HepG2 (cell line): ENCODE results near the gene CACHD1. TPM values are rescaled to one million over a fixed set of nuclear protein-coding genes. Genes with fewer than 3 reads are reported as not detected.

ENCODE experiments used
- ATAC-seq: fragments of 200-7000 bp; cut with Tn5 transposase; 3 replicates; pipeline ENCODE4 v1.9.1; 2020; ENCODE audit warnings: mild to moderate bottlenecking, moderate library complexity
- BruUV-seq: library from RNA; stranded (reverse); fragments of 400-500 nt; replicated peaks from 2 replicates; lab custom pipeline; 2021; lab: Mats Ljungman, UMichigan
- CTCF ChIA-PET: fragments of 300-600 bp; formaldehyde crosslinking; extraction: SDS; loops from one replicate; lab custom pipeline; 2021; ENCODE audit warnings: low total read pairs, inconsistent platforms, low intra/inter-chr PET ratio; lab: Yijun Ruan, JAX
- POLR2A ChIA-PET: fragments of 350-600 bp; sonication (Branson Sonifier 250); formaldehyde crosslinking; loops from one replicate; lab custom pipeline; 2020; ENCODE audit warnings: antibody characterized with exemption, inconsistent platforms; lab: Yijun Ruan, JAX
- DNase-seq: peaks from one replicate; pipeline ENCODE4 v3.0.0-alpha.2; 2015; ENCODE audit warnings: low spot score
- FAIRE-seq: peaks from 3 replicates; lab custom pipeline; 2011; peaks lifted over from hg19 to GRCh38; lab: Jason Lieb, UNC
- H2AFZ ChIP-seq: one replicate; pipeline ENCODE4 v1.6.1; 2011; ENCODE audit warnings: low read length, inconsistent platforms
- H3K27ac ChIP-seq: fragments of 300-600 bp; 3 replicates; pipeline ENCODE4 v1.8.0; 2011; ENCODE audit warnings: mixed run types, mild to moderate bottlenecking, mixed read lengths, low read length, inconsistent platforms; ENCODE audit not compliant: insufficient read depth; ENCODE audit errors: extremely low read length
- H3K27me3 ChIP-seq, 2 experiments: fragments of 200-600 bp in 1 of 2; 2 replicates in 1 of 2; 3 replicates in 1 of 2; pipeline versions ENCODE4 v1.6.0 to v1.8.0; 2011; ENCODE audit warnings: low read length in 2 of 2, mild to moderate bottlenecking in 2 of 2, moderate library complexity in 2 of 2, inconsistent platforms in 1 of 2; ENCODE audit not compliant: insufficient read depth in 2 of 2, control insufficient read depth in 1 of 2
- H3K36me3 ChIP-seq, 2 experiments: fragments of 200-600 bp in 1 of 2; replicated peaks in 1 of 2; 2 replicates in 1 of 2; 3 replicates in 1 of 2; pipeline versions ENCODE4 v1.5.1 to v1.8.0; 2011; ENCODE audit warnings: low read length in 2 of 2, inconsistent platforms in 1 of 2; ENCODE audit not compliant: insufficient read depth in 2 of 2, control insufficient read depth in 1 of 2
- H3K4me1 ChIP-seq: 2 replicates; pipeline ENCODE4 v1.5.1; 2012; ENCODE audit warnings: low read length, inconsistent platforms; ENCODE audit not compliant: insufficient read depth
- H3K4me2 ChIP-seq: 2 replicates; pipeline ENCODE4 v1.6.0; 2011; ENCODE audit warnings: low read depth, low read length, inconsistent platforms
- H3K4me3 ChIP-seq, 3 experiments: fragments of 200-600 bp in 1 of 3; sonication (generic), shearing (Covaris generic) in 1 of 3; replicated peaks in 1 of 3; 2 replicates each; pipeline ENCODE4 v1.5.1; 2011 to 2016; ENCODE audit warnings: low read length in 3 of 3, inconsistent platforms in 2 of 3, low read depth in 2 of 3, mild to moderate bottlenecking in 2 of 3, control low read depth in 1 of 3, mixed read lengths in 1 of 3; ENCODE audit not compliant: insufficient read depth in 1 of 3
- H3K79me2 ChIP-seq: one replicate; pipeline ENCODE4 v1.6.1; 2011; ENCODE audit warnings: low read length, inconsistent platforms; ENCODE audit not compliant: insufficient read depth
- H3K9ac ChIP-seq: 2 replicates; pipeline ENCODE4 v1.6.0; 2011; ENCODE audit warnings: mild to moderate bottlenecking, low read depth, low read length, inconsistent platforms; ENCODE audit not compliant: insufficient read depth
- H3K9me3 ChIP-seq: 2 replicates; pipeline ENCODE4 v1.5.1; 2012; ENCODE audit warnings: mild to moderate bottlenecking, low read length
- H4K20me1 ChIP-seq: 2 replicates; pipeline ENCODE4 v1.6.0; 2011; ENCODE audit warnings: inconsistent platforms, mild to moderate bottlenecking, low read length, moderate library complexity; ENCODE audit not compliant: insufficient read depth
- ESRRA ChIP-seq: sonication (generic); formaldehyde crosslinking; IDR thresholded peaks from 2 replicates; pipeline ENCODE4 v1.5.1; 2020; ENCODE audit warnings: mild to moderate bottlenecking, low read depth, missing genetic modification reagents
- ETV6 ChIP-seq: sonication (generic); formaldehyde crosslinking; conservative IDR thresholded peaks from 2 replicates; pipeline ENCODE4 v1.4.0; 2020; ENCODE audit warnings: missing genetic modification reagents
- FOXA3 ChIP-seq: IDR thresholded peaks from 2 replicates; pipeline ENCODE4 v1.6.1; 2016; ENCODE audit warnings: missing genetic modification reagents, missing compliant biosample characterization
- KLF15 ChIP-seq: sonication (generic); formaldehyde crosslinking; IDR thresholded peaks from 2 replicates; pipeline ENCODE4 v1.8.1; 2023; ENCODE audit warnings: borderline replicate concordance, mild to moderate bottlenecking, inconsistent platforms, missing genetic modification reagents, mixed read lengths
- MAF1 ChIP-seq: sonication (generic); formaldehyde crosslinking; IDR thresholded peaks from 2 replicates; pipeline ENCODE4 v1.5.0; 2020; ENCODE audit warnings: missing genetic modification reagents, borderline replicate concordance
- NR2F2 ChIP-seq: IDR thresholded peaks from 2 replicates; pipeline ENCODE4 v1.6.1; 2012; ENCODE audit warnings: low read depth, inconsistent platforms, borderline replicate concordance
- RARA ChIP-seq: IDR thresholded peaks from 2 replicates; pipeline ENCODE4 v1.6.1; 2016; ENCODE audit warnings: missing genetic modification reagents, missing compliant biosample characterization
- RBM22 ChIP-seq: fragments of 200-400 bp; formaldehyde crosslinking; optimal IDR thresholded peaks from 2 replicates; pipeline ENCODE3; 2017; ENCODE audit warnings: mild to moderate bottlenecking, low read length, moderate library complexity
- RFX3 ChIP-seq: IDR thresholded peaks from 2 replicates; pipeline ENCODE4 v1.6.1; 2016; ENCODE audit warnings: missing biosample characterization, missing genetic modification reagents
- SMARCE1 ChIP-seq: fragments of 450-650 bp; IDR thresholded peaks from 2 replicates; pipeline ENCODE4 v1.6.1; 2017; ENCODE audit warnings: borderline replicate concordance
- SRSF1 ChIP-seq: fragments of 200-400 bp; formaldehyde crosslinking; optimal IDR thresholded peaks from 2 replicates; pipeline ENCODE3; 2017; ENCODE audit warnings: mild to moderate bottlenecking, low read depth, low read length, moderate library complexity
- TAF15 ChIP-seq: fragments of 200-400 bp; formaldehyde crosslinking; IDR thresholded peaks from one replicate; pipeline ENCODE4 v1.6.1; 2018; ENCODE audit warnings: mild to moderate bottlenecking, low read depth, low read length; ENCODE audit not compliant: poor library complexity, severe bottlenecking
- TBP ChIP-seq: sonication (generic); formaldehyde crosslinking; IDR thresholded peaks from 2 replicates; pipeline ENCODE4 v1.5.0; 2020; ENCODE audit warnings: missing genetic modification reagents
- TOPORS ChIP-seq: sonication (generic); formaldehyde crosslinking; IDR thresholded peaks from 2 replicates; pipeline ENCODE4 v1.8.0; 2023; ENCODE audit warnings: mild to moderate bottlenecking, missing genetic modification reagents
- ZNF17 ChIP-seq: sonication (generic); formaldehyde crosslinking; IDR thresholded peaks from 2 replicates; pipeline ENCODE4 v1.5.0; 2020; ENCODE audit warnings: mild to moderate bottlenecking, missing genetic modification reagents
- ZNF773 ChIP-seq: sonication (generic); formaldehyde crosslinking; IDR thresholded peaks from 2 replicates; pipeline ENCODE4 v1.4.0; 2020; ENCODE audit warnings: missing genetic modification reagents, borderline replicate concordance
- WGBS: methylation state at CpG from one replicate; pipeline ENCODE4 v1.1.6; 2017; ENCODE audit warnings: low lambda C conversion rate; 5-methylcytosine and 5-hydroxymethylcytosine counted together
- in situ Hi-C: cut with HindIII; loops from 2 replicates; pipeline ENCODE4 v1.10.0; 2017; ENCODE audit warnings: low pct_unique_long_range_greater_than_20kb; ENCODE audit not compliant: extremely low pct_ligation_motif_present
- intact Hi-C: fragments of 100-400 bp; cut with micrococcal nuclease; formaldehyde crosslinking; loops from one replicate; pipeline ENCODE4 v1.10.0; 2022; ENCODE audit not compliant: unreplicated experiment
- polyA plus RNA-seq, 8 experiments: library from polyadenylated mRNA; depleted of rRNA in 3 of 8; stranded (reverse) in 7 of 8; unstranded in 1 of 8; fragments of >200 nt; fragmentation: Illumina TruSeq in 4 of 8; extraction: Trizol in 4 of 8; gene quantifications; 2 replicates each; pipeline versions ENCODE4 v1.2.1 to v1.2.3, GENCODE V29; 2011 to 2016; ENCODE audit warnings: low read depth in 4 of 8, missing spikeins in 1 of 8, mixed read lengths in 1 of 8; ENCODE audit not compliant: insufficient read depth in 1 of 8
- total RNA-seq, 5 experiments: library from RNA; depleted of rRNA; stranded (reverse); fragments of >200 nt; fragmentation: Illumina TruSeq; extraction: Trizol; gene quantifications; 2 replicates each; pipeline ENCODE4 v1.2.3, GENCODE V29; 2016; ENCODE audit warnings: low read depth in 1 of 5
- TF ChIP-seq, protein P1 (sequence below): sonication (generic); formaldehyde crosslinking; IDR thresholded peaks from 2 replicates; pipeline ENCODE4 v1.4.0; 2020; ENCODE audit warnings: missing genetic modification reagents, mild to moderate bottlenecking, borderline replicate concordance
- TF ChIP-seq, protein P2 (sequence below): sonication (generic); IDR thresholded peaks from 2 replicates; pipeline ENCODE4 v1.6.1; 2016; ENCODE audit warnings: low read depth, borderline replicate concordance

The CACHD1 gene
- total and polyA plus RNA-seq, 2 of the 13 experiments (the other 11 are each of a cell fraction or from before 2014, with no cell fraction given): 0.11 TPM; not detected in 1

DNA sequence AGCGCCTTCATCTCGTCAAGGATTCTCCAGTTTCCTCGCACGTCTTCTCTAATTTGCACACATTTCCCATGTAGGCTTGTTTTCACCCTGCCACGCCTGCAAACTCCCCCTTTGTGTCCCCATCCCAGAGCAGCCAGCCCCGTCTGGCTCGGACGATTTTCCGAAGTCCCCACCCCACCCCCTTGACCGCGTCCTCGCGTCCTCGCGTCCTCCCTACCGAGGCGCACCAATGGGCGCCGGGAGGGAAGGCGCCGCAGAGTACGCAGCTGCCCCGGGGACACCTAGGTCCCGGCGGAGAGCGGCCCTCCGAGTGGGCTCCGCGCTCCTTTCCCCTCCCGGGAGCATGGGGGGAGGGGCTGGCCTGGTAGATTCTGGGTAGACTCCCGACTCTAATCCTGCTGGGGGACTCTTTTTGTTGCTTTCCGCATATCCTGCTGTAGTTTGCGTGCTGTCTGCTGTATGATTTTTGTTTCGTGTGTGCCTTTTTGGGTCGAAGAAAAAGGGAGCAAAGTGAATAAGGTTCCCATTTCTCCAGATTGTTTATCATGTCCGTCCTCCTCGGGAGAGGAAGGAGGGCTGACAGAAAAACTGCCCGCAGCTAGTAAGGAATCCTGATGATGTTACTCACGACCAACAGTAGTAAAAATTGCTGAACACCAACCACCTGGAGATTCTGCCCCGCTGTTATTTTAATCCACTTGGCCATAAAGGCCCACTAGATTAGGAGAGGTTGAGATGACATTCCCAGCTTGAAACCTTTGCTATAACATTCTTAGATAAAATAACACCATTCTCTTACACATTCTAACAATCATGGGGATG, 1.5 kb downstream of the CACHD1 start:
- peaks cover 5 to 48% of the 10 kb centered on the region in 2 experiments; a peak in 4 of 5 replicates for H3K27me3 ChIP-seq
- H3K4me3 ChIP-seq: peak overlapping the region in 1 of 3 experiments; percentile 70; a peak in 1 of 6 replicates
- ATAC-seq (no peak), FAIRE-seq (no peak), DNase-seq (no peak)
- WGBS: 37% methylated on average over 34 of the region's 40 CpGs
- intact Hi-C loops (no loop called here), in situ Hi-C loops (no loop called here)
- H3K79me2 ChIP-seq: no peaks in the 10 kb centered on the region
- POLR2A ChIA-PET: no interaction called here
- CTCF ChIA-PET: no interaction called here
- BruUV-seq: no TSS peak
- H4K20me1 ChIP-seq: no peaks in the 10 kb centered on the region
- H3K27ac ChIP-seq: no peak overlapping the region
- no peaks in the 10 kb centered on the region for H3K9me3 ChIP-seq
- H3K4me2 ChIP-seq: no peak overlapping the region
- H2AFZ ChIP-seq: no peak overlapping the region
- H3K4me1 ChIP-seq: no peaks in the 10 kb centered on the region
- H3K9ac ChIP-seq: no peak overlapping the region
- H3K36me3 ChIP-seq: no peaks in the 10 kb centered on the region
- TF ChIP-seq ZNF773 (CRISPR knock-in tag) (no peak), TOPORS (CRISPR knock-in tag) (no peak), ETV6 (no peak), ZNF17 (CRISPR knock-in tag) (no peak), MAF1 (no peak), ESRRA (CRISPR knock-in tag) (no peak), TAF15 (no peak), TBP (CRISPR knock-in tag) (no peak), RBM22 (no peak), SMARCE1 (no peak), RFX3 (CRISPR knock-in tag) (no peak), FOXA3 (CRISPR knock-in tag) (no peak), RARA (CRISPR knock-in tag) (no peak), SRSF1 (no peak), KLF15 (CRISPR knock-in tag) (no peak), NR2F2 (no peak)
- TF ChIP-seq, protein P1, sequence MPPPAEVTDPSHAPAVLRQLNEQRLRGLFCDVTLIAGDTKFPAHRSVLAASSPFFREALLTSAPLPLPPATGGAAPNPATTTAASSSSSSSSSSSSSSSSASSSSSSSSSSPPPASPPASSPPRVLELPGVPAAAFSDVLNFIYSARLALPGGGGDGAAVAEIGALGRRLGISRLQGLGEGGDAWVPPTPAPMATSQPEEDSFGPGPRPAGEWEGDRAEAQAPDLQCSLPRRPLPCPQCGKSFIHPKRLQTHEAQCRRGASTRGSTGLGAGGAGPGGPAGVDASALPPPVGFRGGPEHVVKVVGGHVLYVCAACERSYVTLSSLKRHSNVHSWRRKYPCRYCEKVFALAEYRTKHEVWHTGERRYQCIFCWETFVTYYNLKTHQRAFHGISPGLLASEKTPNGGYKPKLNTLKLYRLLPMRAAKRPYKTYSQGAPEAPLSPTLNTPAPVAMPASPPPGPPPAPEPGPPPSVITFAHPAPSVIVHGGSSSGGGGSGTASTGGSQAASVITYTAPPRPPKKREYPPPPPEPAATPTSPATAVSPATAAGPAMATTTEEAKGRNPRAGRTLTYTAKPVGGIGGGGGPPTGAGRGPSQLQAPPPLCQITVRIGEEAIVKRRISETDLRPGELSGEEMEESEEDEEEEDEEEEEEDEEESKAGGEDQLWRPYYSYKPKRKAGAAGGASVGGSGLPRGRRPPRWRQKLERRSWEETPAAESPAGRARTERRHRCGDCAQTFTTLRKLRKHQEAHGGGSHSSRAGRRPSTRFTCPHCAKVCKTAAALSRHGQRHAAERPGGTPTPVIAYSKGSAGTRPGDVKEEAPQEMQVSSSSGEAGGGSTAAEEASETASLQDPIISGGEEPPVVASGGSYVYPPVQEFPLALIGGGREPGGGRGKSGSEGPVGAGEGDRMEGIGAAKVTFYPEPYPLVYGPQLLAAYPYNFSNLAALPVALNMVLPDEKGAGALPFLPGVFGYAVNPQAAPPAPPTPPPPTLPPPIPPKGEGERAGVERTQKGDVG: no peak
- TF ChIP-seq, protein P2, sequence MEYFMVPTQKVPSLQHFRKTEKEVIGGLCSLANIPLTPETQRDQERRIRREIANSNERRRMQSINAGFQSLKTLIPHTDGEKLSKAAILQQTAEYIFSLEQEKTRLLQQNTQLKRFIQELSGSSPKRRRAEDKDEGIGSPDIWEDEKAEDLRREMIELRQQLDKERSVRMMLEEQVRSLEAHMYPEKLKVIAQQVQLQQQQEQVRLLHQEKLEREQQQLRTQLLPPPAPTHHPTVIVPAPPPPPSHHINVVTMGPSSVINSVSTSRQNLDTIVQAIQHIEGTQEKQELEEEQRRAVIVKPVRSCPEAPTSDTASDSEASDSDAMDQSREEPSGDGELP: no peak
